ENCODE results near the gene GALP.

DNA sequence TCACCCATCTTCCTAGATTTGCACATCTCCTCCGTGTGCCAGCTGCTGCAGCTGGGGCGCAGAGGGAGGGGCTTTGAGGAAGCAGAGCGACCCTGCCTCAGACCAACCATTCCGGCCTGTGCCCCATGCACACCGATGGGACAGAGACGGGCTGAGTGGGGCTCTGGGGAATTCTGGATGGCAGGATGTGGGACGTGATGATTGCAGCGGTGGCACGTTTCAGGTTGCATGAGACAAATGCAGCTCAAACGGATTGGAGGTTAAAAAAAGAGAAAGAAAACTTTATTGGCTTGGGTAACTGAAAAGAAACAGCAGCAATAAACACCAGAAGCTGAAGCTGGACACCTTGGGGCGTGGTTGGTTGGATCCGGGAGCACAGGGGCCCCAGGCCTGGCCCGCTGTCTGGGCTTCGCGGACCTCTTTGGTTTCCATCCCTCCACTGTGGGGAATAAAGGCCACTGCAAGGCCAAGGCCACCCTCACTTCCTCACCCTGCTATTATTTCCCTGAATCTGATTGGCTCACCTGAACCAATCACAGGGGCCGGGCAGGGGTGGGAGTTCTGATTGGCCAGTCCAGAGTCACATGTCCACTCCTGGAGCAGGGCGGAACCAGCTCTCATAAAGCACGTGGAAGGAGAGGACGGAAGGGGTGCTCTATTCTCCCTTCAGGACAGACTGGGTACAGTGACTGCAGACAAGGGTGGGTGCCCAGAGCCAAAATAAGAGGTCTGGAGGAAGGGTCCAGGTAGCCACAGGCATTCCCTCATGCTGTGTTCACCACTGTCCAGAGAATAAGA is 48.6 kb upstream of the GALP start:
- no peak for TF ChIP-seq POLR2A (IDR thresholded peaks at IDR 0.05; ENCODE audit: low read depth, low read length)
- TF ChIP-seq, protein P1, sequence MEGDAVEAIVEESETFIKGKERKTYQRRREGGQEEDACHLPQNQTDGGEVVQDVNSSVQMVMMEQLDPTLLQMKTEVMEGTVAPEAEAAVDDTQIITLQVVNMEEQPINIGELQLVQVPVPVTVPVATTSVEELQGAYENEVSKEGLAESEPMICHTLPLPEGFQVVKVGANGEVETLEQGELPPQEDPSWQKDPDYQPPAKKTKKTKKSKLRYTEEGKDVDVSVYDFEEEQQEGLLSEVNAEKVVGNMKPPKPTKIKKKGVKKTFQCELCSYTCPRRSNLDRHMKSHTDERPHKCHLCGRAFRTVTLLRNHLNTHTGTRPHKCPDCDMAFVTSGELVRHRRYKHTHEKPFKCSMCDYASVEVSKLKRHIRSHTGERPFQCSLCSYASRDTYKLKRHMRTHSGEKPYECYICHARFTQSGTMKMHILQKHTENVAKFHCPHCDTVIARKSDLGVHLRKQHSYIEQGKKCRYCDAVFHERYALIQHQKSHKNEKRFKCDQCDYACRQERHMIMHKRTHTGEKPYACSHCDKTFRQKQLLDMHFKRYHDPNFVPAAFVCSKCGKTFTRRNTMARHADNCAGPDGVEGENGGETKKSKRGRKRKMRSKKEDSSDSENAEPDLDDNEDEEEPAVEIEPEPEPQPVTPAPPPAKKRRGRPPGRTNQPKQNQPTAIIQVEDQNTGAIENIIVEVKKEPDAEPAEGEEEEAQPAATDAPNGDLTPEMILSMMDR (IDR thresholded peaks at IDR 0.05; ENCODE audit: extremely low read depth in 1 of 2, insufficient read depth in 1 of 2, low read depth in 1 of 2, low read length in 2 of 2): no peak
- no peak for TF ChIP-seq EZH2 (IDR thresholded peaks at IDR 0.05; ENCODE audit: borderline replicate concordance, low read depth, low read length, severe bottlenecking)
- TF ChIP-seq MYC (IDR thresholded peaks at IDR 0.05; ENCODE audit: low read depth, low read length): no peak
